Measurements from ENCODE around the gene MYL7.

GRCh38 chr7:44096326-44096881, 44.7 kb downstream of the MYL7 start:
- TF ChIP-seq, protein P1, sequence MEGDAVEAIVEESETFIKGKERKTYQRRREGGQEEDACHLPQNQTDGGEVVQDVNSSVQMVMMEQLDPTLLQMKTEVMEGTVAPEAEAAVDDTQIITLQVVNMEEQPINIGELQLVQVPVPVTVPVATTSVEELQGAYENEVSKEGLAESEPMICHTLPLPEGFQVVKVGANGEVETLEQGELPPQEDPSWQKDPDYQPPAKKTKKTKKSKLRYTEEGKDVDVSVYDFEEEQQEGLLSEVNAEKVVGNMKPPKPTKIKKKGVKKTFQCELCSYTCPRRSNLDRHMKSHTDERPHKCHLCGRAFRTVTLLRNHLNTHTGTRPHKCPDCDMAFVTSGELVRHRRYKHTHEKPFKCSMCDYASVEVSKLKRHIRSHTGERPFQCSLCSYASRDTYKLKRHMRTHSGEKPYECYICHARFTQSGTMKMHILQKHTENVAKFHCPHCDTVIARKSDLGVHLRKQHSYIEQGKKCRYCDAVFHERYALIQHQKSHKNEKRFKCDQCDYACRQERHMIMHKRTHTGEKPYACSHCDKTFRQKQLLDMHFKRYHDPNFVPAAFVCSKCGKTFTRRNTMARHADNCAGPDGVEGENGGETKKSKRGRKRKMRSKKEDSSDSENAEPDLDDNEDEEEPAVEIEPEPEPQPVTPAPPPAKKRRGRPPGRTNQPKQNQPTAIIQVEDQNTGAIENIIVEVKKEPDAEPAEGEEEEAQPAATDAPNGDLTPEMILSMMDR (IDR thresholded peaks at IDR 0.05) = no peak
- TF ChIP-seq MAFK (IDR thresholded peaks at IDR 0.05; ENCODE audit: partially characterized antibody) (no peak), HDAC2 (IDR thresholded peaks at IDR 0.05) (no peak), EP300 (IDR thresholded peaks at IDR 0.05) (no peak), JUNB (IDR thresholded peaks at IDR 0.05) (no peak)
